ENCODE measurements around the gene SRRD. TPM values are rescaled to one million over a fixed set of nuclear protein-coding genes. Genes with fewer than 3 reads are reported as not detected.
A peak's percentile ranks its signal among the peaks of the same experiment; 100 is the strongest.
"Not testable (repeated sequence)": the region's sequence is repeated elsewhere in the genome, so short reads cannot be mapped to it uniquely, and the experiment has no call there.

Gene SRRD
- total RNA-seq: 14.5 TPM
- long read RNA-seq, full-length matches to known transcripts: 14 of 16 reads
- long read RNA-seq, partial matches to known transcripts: 0 of 16 reads
- long read RNA-seq, other reads (novel, unspliced or antisense): 2 of 16 reads

- DNase-seq (ENCODE audit: low spot score): peak; percentile 94
- intact Hi-C loops (cut with DNase I): loop anchor here (2.0 kb wide), 1 partner anchor 29 kb away; the partner anchor contains the start of gene TFIP11
Measured at GRCh38 chr22:26483439-26484359, at the start of gene SRRD, which contains the start of gene HPS4. SRRD (plus strand) TSS chr22:26483877; CDS start chr22:26483891, 14 bp downstream. HPS4 (minus strand) TSS chr22:26483783; CDS start chr22:26481762, 2,021 bp downstream.

- no peak for DNase-seq (ENCODE audit: low spot score)
- intact Hi-C loops (cut with DNase I): no loop called here
Measured at GRCh38 chr22:26435327-26436093, 48.2 kb upstream of the SRRD start.

- intact Hi-C loops (cut with DNase I): no loop called here
- DNase-seq (ENCODE audit: low spot score): no peak
Measured at GRCh38 chr22:26436903-26437515, 46.7 kb upstream of the SRRD start.

GRCh38 chr22:26437694-26438392 lies 45.8 kb upstream of the SRRD start:
- intact Hi-C loops (cut with DNase I): no loop called here
- DNase-seq (ENCODE audit: low spot score): no peak

- intact Hi-C loops (cut with DNase I): not testable (repeated sequence)
Measured at GRCh38 chr22:26438776-26439175, 44.9 kb upstream of the SRRD start.

GRCh38 chr22:26439559-26439958 lies 44.1 kb upstream of the SRRD start:
- DNase-seq (ENCODE audit: low spot score): no peak
- intact Hi-C loops (cut with DNase I): no loop called here

More at GRCh38 chr22:26438776-26439175, 44.9 kb upstream of the SRRD start:
- DNase-seq (ENCODE audit: low spot score): not testable (repeated sequence)

GRCh38 chr22:26442086-26442756 lies 41.5 kb upstream of the SRRD start:
- intact Hi-C loops (cut with DNase I): no loop called here

GRCh38 chr22:26443901-26444690 lies 39.6 kb upstream of the SRRD start:
- no peak for DNase-seq (ENCODE audit: low spot score)
- intact Hi-C loops (cut with DNase I): no loop called here

More at GRCh38 chr22:26442086-26442756, 41.5 kb upstream of the SRRD start:
- DNase-seq (ENCODE audit: low spot score): no peak

GRCh38 chr22:26444777-26445176 lies 38.9 kb upstream of the SRRD start:
- intact Hi-C loops (cut with DNase I): no loop called here
- no peak for DNase-seq (ENCODE audit: low spot score)

- DNase-seq (ENCODE audit: low spot score): no peak
- intact Hi-C loops (cut with DNase I): no loop called here
Measured at GRCh38 chr22:26445577-26446275, 38.0 kb upstream of the SRRD start.

GRCh38 chr22:26446808-26447515 lies 36.7 kb upstream of the SRRD start:
- intact Hi-C loops (cut with DNase I): no loop called here
- no peak for DNase-seq (ENCODE audit: low spot score)

- intact Hi-C loops (cut with DNase I): no loop called here
- no peak for DNase-seq (ENCODE audit: low spot score)
Measured at GRCh38 chr22:26447584-26448329, 35.9 kb upstream of the SRRD start.

GRCh38 chr22:26448334-26448733 lies 35.3 kb upstream of the SRRD start:
- intact Hi-C loops (cut with DNase I): no loop called here
- DNase-seq (ENCODE audit: low spot score): no peak

GRCh38 chr22:26448941-26449340 lies 34.7 kb upstream of the SRRD start:
- intact Hi-C loops (cut with DNase I): no loop called here
- DNase-seq (ENCODE audit: low spot score): no peak

GRCh38 chr22:26450453-26451185 lies 33.1 kb upstream of the SRRD start:
- intact Hi-C loops (cut with DNase I): no loop called here
- no peak for DNase-seq (ENCODE audit: low spot score)
